ACC112 (cell line): ENCODE measurements around the gene POFUT2.

Experiments used
- H2AFZ ChIP-seq: fragments of 200-600 bp; sonication (generic); one replicate; pipeline ENCODE4 v1.6.0; 2017; ENCODE audit warnings: antibody characterized with exemption, low read length; ENCODE audit not compliant: unreplicated experiment
- H3K27ac ChIP-seq: fragments of 200-600 bp; sonication (generic); 2 replicates; pipeline ENCODE4 v1.5.1; 2014; ENCODE audit warnings: low read depth, mild to moderate bottlenecking, antibody characterized with exemption, low read length, moderate library complexity
- H3K27me3 ChIP-seq: fragments of 200-600 bp; sonication (generic); 2 replicates; pipeline ENCODE4 v1.6.1; 2014; ENCODE audit warnings: mild to moderate bottlenecking, antibody characterized with exemption, low read length, moderate library complexity, mixed read lengths; ENCODE audit not compliant: insufficient read depth
- H3K36me3 ChIP-seq: fragments of 200-600 bp; sonication (generic); 2 replicates; pipeline ENCODE4 v1.6.1; 2016; ENCODE audit warnings: mild to moderate bottlenecking, antibody characterized with exemption, low read length, moderate library complexity, mixed read lengths; ENCODE audit not compliant: insufficient read depth
- H3K4me1 ChIP-seq: fragments of 200-600 bp; sonication (generic); one replicate; pipeline ENCODE4 v1.6.1; 2016; ENCODE audit warnings: low read length, mixed read lengths; ENCODE audit not compliant: insufficient read depth, unreplicated experiment, control insufficient read depth
- H3K4me3 ChIP-seq: fragments of 200-600 bp; sonication (generic); 2 replicates; pipeline ENCODE4 v1.5.1; 2014; ENCODE audit warnings: mild to moderate bottlenecking, low read depth, low read length
- H3K79me2 ChIP-seq: fragments of 200-600 bp; sonication (generic); one replicate; pipeline ENCODE4 v1.6.0; 2016; ENCODE audit warnings: low read length; ENCODE audit not compliant: control insufficient read depth, unreplicated experiment, insufficient read depth

Gene POFUT2

GRCh38 chr21:45226540-45227326, 61.0 kb downstream of the POFUT2 start:
- Histone ChIP-seq H3K79me2 (no peaks in the 10 kb centered on the region), H3K4me3 (no peak overlapping the region), H3K27me3 (peaks cover under 1% of the 10 kb centered on the region; the same call in 1 of the 2 replicates), H3K27ac (no peak overlapping the region), H3K36me3 (no peaks in the 10 kb centered on the region), H3K4me1 (peaks cover 28% of the 10 kb centered on the region), H2AFZ (no peak overlapping the region)

- no peak overlapping the region for H2AFZ ChIP-seq
- no peak overlapping the region for H3K27ac ChIP-seq
- no peaks in the 10 kb centered on the region for H3K36me3 ChIP-seq
- H3K27me3 ChIP-seq: no peaks in the 10 kb centered on the region
- no peak overlapping the region for H3K4me3 ChIP-seq
- H3K4me1 ChIP-seq: peaks cover 28% of the 10 kb centered on the region
- no peaks in the 10 kb centered on the region for H3K79me2 ChIP-seq
Observed at GRCh38 chr21:45225741-45226327, 61.9 kb downstream of the POFUT2 start.

- H3K27me3 ChIP-seq: no peaks in the 10 kb centered on the region
- no peak overlapping the region for H3K27ac ChIP-seq
- H3K4me3 ChIP-seq: no peak overlapping the region
- no peak overlapping the region for H2AFZ ChIP-seq
- H3K4me1 ChIP-seq: peaks cover 28% of the 10 kb centered on the region
- no peaks in the 10 kb centered on the region for H3K79me2 ChIP-seq
- no peaks in the 10 kb centered on the region for H3K36me3 ChIP-seq
Observed at GRCh38 chr21:45225041-45225740, 62.5 kb downstream of the POFUT2 start.

- H3K4me3 ChIP-seq: no peak overlapping the region
- H3K27ac ChIP-seq: no peak overlapping the region
- H3K27me3 ChIP-seq: no peaks in the 10 kb centered on the region
- H2AFZ ChIP-seq: no peak overlapping the region
- H3K4me1 ChIP-seq: peaks cover 28% of the 10 kb centered on the region
- H3K36me3 ChIP-seq: no peaks in the 10 kb centered on the region
- H3K79me2 ChIP-seq: no peaks in the 10 kb centered on the region
Observed at GRCh38 chr21:45224189-45224938, 63.3 kb downstream of the POFUT2 start.

- Histone ChIP-seq H3K4me3 (no peak overlapping the region), H3K27ac (no peak overlapping the region), H2AFZ (no peak overlapping the region), H3K79me2 (no peaks in the 10 kb centered on the region), H3K4me1 (peaks cover 23% of the 10 kb centered on the region), H3K27me3 (no peaks in the 10 kb centered on the region), H3K36me3 (no peaks in the 10 kb centered on the region)
Observed at GRCh38 chr21:45223236-45224185, 64.2 kb downstream of the POFUT2 start.

GRCh38 chr21:45222001-45222400, 65.7 kb downstream of the POFUT2 start:
- peaks cover 9% of the 10 kb centered on the region for H3K4me1 ChIP-seq
- H3K4me3 ChIP-seq: no peak overlapping the region

GRCh38 chr21:45220714-45221490, 66.8 kb downstream of the POFUT2 start:
- no peaks in the 10 kb centered on the region for H3K4me1 ChIP-seq
- no peaks in the 10 kb centered on the region for H3K79me2 ChIP-seq
- H3K27me3 ChIP-seq: no peaks in the 10 kb centered on the region
- H3K4me3 ChIP-seq: no peak overlapping the region
- H3K27ac ChIP-seq: no peak overlapping the region
- peaks cover 9% of the 10 kb centered on the region for H3K36me3 ChIP-seq
- no peak overlapping the region for H2AFZ ChIP-seq

More at GRCh38 chr21:45222001-45222400, 65.7 kb downstream of the POFUT2 start:
- Histone ChIP-seq H3K36me3 (peaks cover 8% of the 10 kb centered on the region; the same call in 1 of the 2 replicates), H2AFZ (no peak overlapping the region), H3K27ac (no peak overlapping the region), H3K79me2 (no peaks in the 10 kb centered on the region), H3K27me3 (no peaks in the 10 kb centered on the region)

GRCh38 chr21:45220071-45220481, 67.6 kb downstream of the POFUT2 start:
- no peak overlapping the region for H2AFZ ChIP-seq
- H3K36me3 ChIP-seq: peaks cover 11% of the 10 kb centered on the region
- H3K4me1 ChIP-seq: no peaks in the 10 kb centered on the region
- no peak overlapping the region for H3K27ac ChIP-seq
- H3K27me3 ChIP-seq: no peaks in the 10 kb centered on the region
- no peaks in the 10 kb centered on the region for H3K79me2 ChIP-seq
- no peak overlapping the region for H3K4me3 ChIP-seq

- H3K4me1 ChIP-seq: no peaks in the 10 kb centered on the region
- no peaks in the 10 kb centered on the region for H3K27me3 ChIP-seq
- no peak overlapping the region for H3K27ac ChIP-seq
- peaks cover 11% of the 10 kb centered on the region for H3K36me3 ChIP-seq
- H3K79me2 ChIP-seq: no peaks in the 10 kb centered on the region
- H2AFZ ChIP-seq: no peak overlapping the region
- no peak overlapping the region for H3K4me3 ChIP-seq
Observed at GRCh38 chr21:45219517-45219916, 68.2 kb downstream of the POFUT2 start.
